Measurements from ENCODE around the gene RFX8.
"Not testable (repeated sequence)": the region's sequence is repeated elsewhere in the genome, so short reads cannot be mapped to it uniquely, and the experiment has no call there.

Gene RFX8

DNA sequence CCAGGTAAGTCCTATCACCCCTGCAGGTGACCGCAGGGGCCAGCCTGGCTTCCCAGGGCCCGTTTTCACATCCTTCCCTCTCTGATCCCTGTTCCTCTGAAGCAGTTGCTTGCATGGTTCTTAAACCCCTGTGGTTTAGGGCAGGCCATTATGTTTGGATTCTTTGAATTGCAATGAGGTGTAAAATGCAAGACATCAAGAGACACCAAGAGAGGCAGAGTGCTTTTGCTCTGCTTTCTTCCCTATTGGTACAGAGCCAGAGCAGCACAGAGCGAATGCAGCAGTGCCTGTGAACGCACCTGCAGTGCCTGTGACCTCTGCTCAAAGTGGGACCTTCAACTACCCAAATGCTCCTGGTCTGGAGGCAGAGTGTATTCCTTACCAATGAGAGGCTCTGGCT, 7.6 kb downstream of the RFX8 start:
- H3K9ac ChIP-seq (ENCODE audit: low read length) = no peak overlapping the region
- H3K4me1 ChIP-seq (ENCODE audit: control insufficient read depth, insufficient read depth, low read length) = peaks cover 24% of the 10 kb centered on the region
- no peaks in the 10 kb centered on the region for H3K36me3 ChIP-seq (ENCODE audit: control insufficient read depth, insufficient read depth, low read length)
- no peak overlapping the region for H3K4me3 ChIP-seq (ENCODE audit: low read depth, low read length)
- no peaks in the 10 kb centered on the region for H3K9me3 ChIP-seq (ENCODE audit: control insufficient read depth, insufficient read depth, low read depth, low read length)
- H3K27ac ChIP-seq (ENCODE audit: low read depth, low read length) = no peak overlapping the region
- H3K27me3 ChIP-seq (ENCODE audit: control insufficient read depth, insufficient read depth, low read length) = no peaks in the 10 kb centered on the region

DNA sequence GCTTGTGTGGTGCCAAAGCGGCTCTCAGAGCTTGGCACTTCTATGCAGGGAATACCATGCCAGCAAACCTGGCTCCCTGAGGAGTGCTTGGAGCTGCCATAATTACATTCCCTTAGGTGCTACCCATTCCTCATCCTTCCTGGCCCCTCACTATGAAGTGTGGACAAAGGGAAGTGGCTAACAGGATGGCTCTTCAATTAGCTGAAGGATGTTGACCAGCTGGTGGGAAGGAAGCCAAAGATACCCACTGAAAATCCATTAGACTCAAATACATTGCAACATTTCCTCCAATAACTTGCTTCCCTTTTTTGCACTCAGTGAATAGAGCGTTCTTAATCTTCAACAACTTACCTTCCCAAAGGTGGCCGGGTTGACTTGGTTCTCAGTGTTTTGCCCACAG, 8.5 kb downstream of the RFX8 start:
- Histone ChIP-seq H3K9me3 (ENCODE audit: control insufficient read depth, insufficient read depth, low read depth, low read length) (no peaks in the 10 kb centered on the region), H3K36me3 (ENCODE audit: control insufficient read depth, insufficient read depth, low read length) (no peaks in the 10 kb centered on the region), H3K27ac (ENCODE audit: low read depth, low read length) (no peak overlapping the region), H3K4me1 (ENCODE audit: control insufficient read depth, insufficient read depth, low read length) (peaks cover 24% of the 10 kb centered on the region), H3K9ac (ENCODE audit: low read length) (no peak overlapping the region), H3K27me3 (ENCODE audit: control insufficient read depth, insufficient read depth, low read length) (no peaks in the 10 kb centered on the region), H3K4me3 (ENCODE audit: low read depth, low read length) (no peak overlapping the region)

DNA sequence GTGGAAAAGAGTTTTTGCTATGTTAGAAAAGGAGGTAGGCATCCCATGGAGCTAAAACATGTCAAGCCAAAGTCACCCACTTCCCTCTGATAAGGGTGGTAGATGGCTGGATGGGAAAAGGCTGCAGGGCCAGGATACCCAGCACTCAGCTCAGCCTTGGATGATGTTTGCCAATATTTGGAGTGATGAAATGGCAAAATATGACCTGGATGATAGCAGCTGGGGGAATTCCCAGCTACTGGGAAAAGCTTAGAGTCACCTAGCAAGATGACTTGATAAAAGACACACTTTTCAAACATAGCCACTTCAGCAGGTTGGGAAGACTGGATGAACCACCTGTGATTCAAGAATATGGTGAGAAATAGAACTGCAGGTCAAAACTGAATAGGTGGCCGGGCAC, 10.1 kb downstream of the RFX8 start:
- H3K27me3 ChIP-seq (ENCODE audit: control insufficient read depth, insufficient read depth, low read length) = no peaks in the 10 kb centered on the region
- H3K9me3 ChIP-seq (ENCODE audit: control insufficient read depth, insufficient read depth, low read depth, low read length) = no peaks in the 10 kb centered on the region
- peaks cover 24% of the 10 kb centered on the region for H3K4me1 ChIP-seq (ENCODE audit: control insufficient read depth, insufficient read depth, low read length)
- no peaks in the 10 kb centered on the region for H3K36me3 ChIP-seq (ENCODE audit: control insufficient read depth, insufficient read depth, low read length)
- no peak overlapping the region for H3K27ac ChIP-seq (ENCODE audit: low read depth, low read length)
- H3K4me3 ChIP-seq (ENCODE audit: low read depth, low read length) = no peak overlapping the region
- no peak overlapping the region for H3K9ac ChIP-seq (ENCODE audit: low read length)

DNA sequence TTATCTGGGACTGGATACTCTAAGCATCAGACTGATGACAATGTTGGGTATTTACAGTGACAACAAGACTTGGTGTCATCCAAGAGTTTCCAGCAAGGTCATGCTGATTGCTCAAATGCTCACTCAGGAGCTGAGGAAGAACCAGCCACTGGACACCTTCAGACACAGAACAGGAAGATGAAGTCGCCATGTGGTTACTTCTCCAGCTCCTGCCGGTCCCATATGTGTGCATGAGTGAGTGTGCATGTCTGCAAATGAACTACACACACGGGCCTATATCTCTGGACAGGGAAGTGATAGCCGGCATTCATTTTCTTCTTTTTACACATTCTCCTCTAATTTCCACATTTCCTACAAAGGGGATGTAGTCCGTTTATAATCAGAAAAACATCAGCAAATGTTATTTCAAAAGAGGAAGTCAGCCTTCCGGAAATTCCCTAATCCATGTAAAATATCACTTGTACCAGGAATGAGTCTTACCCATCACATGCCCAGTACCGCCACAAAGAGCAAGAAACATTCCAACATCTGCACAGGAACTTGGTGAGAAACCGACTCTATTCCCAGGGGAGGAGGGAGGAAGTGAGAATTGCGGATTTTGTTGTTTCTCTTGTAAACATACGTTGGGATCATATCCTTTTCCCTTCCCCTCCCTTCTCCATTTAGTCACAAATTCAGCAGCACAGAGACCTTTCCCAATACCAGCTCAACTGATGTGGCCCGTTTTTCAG, 10.8 kb downstream of the RFX8 start:
- no peaks in the 10 kb centered on the region for H3K27me3 ChIP-seq (ENCODE audit: control insufficient read depth, insufficient read depth, low read length)
- H3K27ac ChIP-seq (ENCODE audit: low read depth, low read length) = no peak overlapping the region
- no peak overlapping the region for H3K9ac ChIP-seq (ENCODE audit: low read length)
- H3K36me3 ChIP-seq (ENCODE audit: control insufficient read depth, insufficient read depth, low read length) = no peaks in the 10 kb centered on the region
- H3K4me3 ChIP-seq (ENCODE audit: low read depth, low read length) = no peak overlapping the region
- peaks cover 24% of the 10 kb centered on the region for H3K4me1 ChIP-seq (ENCODE audit: control insufficient read depth, insufficient read depth, low read length)
- no peaks in the 10 kb centered on the region for H3K9me3 ChIP-seq (ENCODE audit: control insufficient read depth, insufficient read depth, low read depth, low read length)

DNA sequence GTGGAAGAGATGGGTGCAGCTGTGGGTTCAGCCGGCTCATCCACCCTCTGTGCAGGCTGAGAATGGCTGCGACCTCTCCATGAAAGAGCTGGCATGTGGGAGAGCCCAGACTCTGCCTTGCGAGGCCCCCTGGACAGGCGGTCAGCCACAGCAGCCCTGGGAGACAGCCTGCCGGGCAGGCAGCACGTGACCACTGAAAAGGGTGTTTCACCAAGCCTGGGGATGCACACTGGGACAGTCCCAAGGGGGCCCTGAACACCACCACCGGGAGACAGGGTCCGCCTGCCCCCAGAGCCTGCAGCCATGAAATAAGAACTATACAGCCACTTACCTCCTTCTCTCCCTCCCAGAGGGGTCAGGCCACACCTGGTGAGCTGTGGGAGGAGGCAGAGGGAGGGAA, 11.5 kb downstream of the RFX8 start:
- no peaks in the 10 kb centered on the region for H3K9me3 ChIP-seq (ENCODE audit: control insufficient read depth, insufficient read depth, low read depth, low read length)
- no peak overlapping the region for H3K27ac ChIP-seq (ENCODE audit: low read depth, low read length)
- H3K9ac ChIP-seq (ENCODE audit: low read length) = no peak overlapping the region
- H3K4me1 ChIP-seq (ENCODE audit: control insufficient read depth, insufficient read depth, low read length) = peaks cover 24% of the 10 kb centered on the region
- no peaks in the 10 kb centered on the region for H3K36me3 ChIP-seq (ENCODE audit: control insufficient read depth, insufficient read depth, low read length)
- no peak overlapping the region for H3K4me3 ChIP-seq (ENCODE audit: low read depth, low read length)
- no peaks in the 10 kb centered on the region for H3K27me3 ChIP-seq (ENCODE audit: control insufficient read depth, insufficient read depth, low read length)

DNA sequence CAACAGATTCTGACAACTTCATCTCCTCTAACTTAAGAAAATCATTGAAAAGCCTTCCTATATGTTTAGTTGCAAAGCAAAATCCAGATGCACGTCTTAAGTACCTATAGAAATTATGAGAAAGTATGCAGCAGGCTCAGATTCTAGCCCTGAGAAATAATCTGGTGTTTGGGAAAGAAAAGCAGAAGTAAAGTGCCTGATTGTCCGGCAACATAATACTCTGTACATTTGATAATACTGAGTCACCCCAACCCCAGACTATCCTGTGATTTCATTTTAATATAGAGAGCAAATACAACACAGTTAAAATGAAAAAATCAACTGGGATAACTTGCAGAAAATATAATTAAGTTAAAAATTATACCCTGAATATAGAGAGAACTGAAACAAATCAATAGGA, 13.5 kb downstream of the RFX8 start:
- Histone ChIP-seq H3K4me3 (ENCODE audit: low read depth, low read length) (no peak overlapping the region), H3K4me1 (ENCODE audit: control insufficient read depth, insufficient read depth, low read length) (peaks cover 5% of the 10 kb centered on the region; the same call in 1 of the 2 replicates), H3K27ac (ENCODE audit: low read depth, low read length) (no peak overlapping the region), H3K27me3 (ENCODE audit: control insufficient read depth, insufficient read depth, low read length) (no peaks in the 10 kb centered on the region), H3K36me3 (ENCODE audit: control insufficient read depth, insufficient read depth, low read length) (no peaks in the 10 kb centered on the region), H3K9me3 (ENCODE audit: control insufficient read depth, insufficient read depth, low read depth, low read length) (no peaks in the 10 kb centered on the region), H3K9ac (ENCODE audit: low read length) (no peak overlapping the region)

DNA sequence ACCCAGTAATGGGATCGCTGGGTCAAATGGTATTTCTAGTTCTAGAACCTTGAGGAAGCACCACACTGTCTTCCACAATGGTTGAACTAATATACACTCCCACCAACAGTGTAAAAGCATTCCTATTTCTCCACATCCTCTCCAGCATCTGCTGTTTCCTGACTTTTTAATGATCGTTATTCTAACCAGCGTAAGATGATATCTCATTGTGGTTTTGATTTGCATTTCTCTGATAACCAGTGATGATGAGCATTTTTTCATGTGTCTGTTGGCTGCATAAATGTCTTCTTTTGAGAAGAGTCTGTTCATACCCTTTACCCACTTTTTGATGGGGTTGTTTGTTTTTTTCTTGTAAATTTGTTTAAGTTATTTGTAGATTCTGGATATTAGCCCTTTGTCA, 20.5 kb downstream of the RFX8 start:
- not testable (repeated sequence) for H3K27ac ChIP-seq (ENCODE audit: low read depth, low read length); H3K9me3 ChIP-seq (ENCODE audit: control insufficient read depth, insufficient read depth, low read depth, low read length); H3K4me3 ChIP-seq (ENCODE audit: low read depth, low read length); H3K27me3 ChIP-seq (ENCODE audit: control insufficient read depth, insufficient read depth, low read length); H3K4me1 ChIP-seq (ENCODE audit: control insufficient read depth, insufficient read depth, low read length); H3K9ac ChIP-seq (ENCODE audit: low read length); H3K36me3 ChIP-seq (ENCODE audit: control insufficient read depth, insufficient read depth, low read length)

DNA sequence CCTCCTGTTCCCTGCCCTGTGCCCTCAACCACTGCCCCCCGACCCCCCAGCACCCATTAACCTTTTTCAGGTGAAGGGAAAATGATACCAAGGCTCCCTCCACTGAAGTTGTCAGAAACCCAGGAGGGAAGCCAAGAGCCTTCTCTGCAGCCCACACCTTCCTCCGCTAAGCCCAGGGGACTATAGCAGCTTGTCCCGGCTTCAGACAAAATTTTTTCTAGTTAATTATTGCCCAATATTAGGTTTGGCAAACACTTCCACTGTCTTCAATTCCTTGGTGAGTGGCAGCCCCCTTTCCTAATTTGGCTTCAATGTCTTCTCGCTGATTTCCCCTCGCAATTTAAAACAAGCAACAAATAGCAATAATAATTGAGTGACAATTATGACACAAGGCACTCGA, 23.9 kb downstream of the RFX8 start:
- Histone ChIP-seq H3K27ac (ENCODE audit: low read depth, low read length) (no peak overlapping the region), H3K4me1 (ENCODE audit: control insufficient read depth, insufficient read depth, low read length) (no peaks in the 10 kb centered on the region), H3K27me3 (ENCODE audit: control insufficient read depth, insufficient read depth, low read length) (no peaks in the 10 kb centered on the region), H3K4me3 (ENCODE audit: low read depth, low read length) (no peak overlapping the region), H3K9ac (ENCODE audit: low read length) (no peak overlapping the region), H3K36me3 (ENCODE audit: control insufficient read depth, insufficient read depth, low read length) (no peaks in the 10 kb centered on the region), H3K9me3 (ENCODE audit: control insufficient read depth, insufficient read depth, low read depth, low read length) (no peaks in the 10 kb centered on the region)

DNA sequence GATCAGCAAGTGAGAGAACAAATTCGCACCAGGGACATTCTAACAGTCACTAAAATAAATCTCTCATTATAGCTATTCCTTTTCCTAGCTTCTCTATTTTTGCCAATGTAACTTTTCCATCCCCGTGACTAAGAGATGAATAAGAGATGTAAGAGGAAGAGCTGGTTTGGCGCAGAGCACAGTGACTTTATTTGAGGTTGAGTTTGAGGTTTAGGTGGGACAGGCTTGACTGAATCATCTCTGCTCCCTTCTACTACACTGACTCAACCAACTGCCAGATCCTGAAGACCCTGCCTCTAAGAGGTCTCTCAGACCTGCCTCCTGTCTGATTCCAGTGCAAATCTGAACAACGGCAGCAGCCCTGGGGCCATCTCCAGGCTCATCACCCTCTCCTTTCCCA, 28.0 kb downstream of the RFX8 start:
- Histone ChIP-seq H3K36me3 (ENCODE audit: control insufficient read depth, insufficient read depth, low read length) (no peaks in the 10 kb centered on the region), H3K27me3 (ENCODE audit: control insufficient read depth, insufficient read depth, low read length) (no peaks in the 10 kb centered on the region), H3K4me3 (ENCODE audit: low read depth, low read length) (no peak overlapping the region), H3K9me3 (ENCODE audit: control insufficient read depth, insufficient read depth, low read depth, low read length) (peaks cover 4% of the 10 kb centered on the region; the same call in 1 of the 2 replicates), H3K4me1 (ENCODE audit: control insufficient read depth, insufficient read depth, low read length) (no peaks in the 10 kb centered on the region), H3K27ac (ENCODE audit: low read depth, low read length) (no peak overlapping the region), H3K9ac (ENCODE audit: low read length) (no peak overlapping the region)

DNA sequence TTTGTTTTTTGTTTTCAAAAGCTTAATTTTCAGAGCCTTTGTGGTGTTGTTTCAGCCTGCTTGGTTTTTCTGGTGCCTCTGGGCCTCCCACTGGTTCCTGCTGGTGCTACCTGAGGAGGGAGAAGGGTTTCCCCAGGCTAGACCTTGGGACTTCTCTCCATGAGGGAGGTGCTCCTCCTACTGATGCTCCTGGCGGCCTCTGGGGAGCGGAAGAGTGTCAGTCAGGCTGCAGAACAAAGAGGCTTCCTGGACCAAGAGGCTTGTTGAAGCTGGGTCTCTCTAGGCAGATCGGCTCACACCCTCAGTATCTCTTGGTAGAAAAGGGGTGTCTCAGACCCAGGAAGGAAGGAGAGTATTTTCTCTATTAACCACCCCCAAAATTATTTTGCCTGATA, 32.2 kb downstream of the RFX8 start:
- Histone ChIP-seq H3K4me1 (ENCODE audit: control insufficient read depth, insufficient read depth, low read length) (no peaks in the 10 kb centered on the region), H3K27me3 (ENCODE audit: control insufficient read depth, insufficient read depth, low read length) (no peaks in the 10 kb centered on the region), H3K4me3 (ENCODE audit: low read depth, low read length) (no peak overlapping the region), H3K36me3 (ENCODE audit: control insufficient read depth, insufficient read depth, low read length) (no peaks in the 10 kb centered on the region), H3K27ac (ENCODE audit: low read depth, low read length) (no peak overlapping the region), H3K9me3 (ENCODE audit: control insufficient read depth, insufficient read depth, low read depth, low read length) (peaks cover 4% of the 10 kb centered on the region; the same call in 1 of the 2 replicates), H3K9ac (ENCODE audit: low read length) (no peak overlapping the region)

DNA sequence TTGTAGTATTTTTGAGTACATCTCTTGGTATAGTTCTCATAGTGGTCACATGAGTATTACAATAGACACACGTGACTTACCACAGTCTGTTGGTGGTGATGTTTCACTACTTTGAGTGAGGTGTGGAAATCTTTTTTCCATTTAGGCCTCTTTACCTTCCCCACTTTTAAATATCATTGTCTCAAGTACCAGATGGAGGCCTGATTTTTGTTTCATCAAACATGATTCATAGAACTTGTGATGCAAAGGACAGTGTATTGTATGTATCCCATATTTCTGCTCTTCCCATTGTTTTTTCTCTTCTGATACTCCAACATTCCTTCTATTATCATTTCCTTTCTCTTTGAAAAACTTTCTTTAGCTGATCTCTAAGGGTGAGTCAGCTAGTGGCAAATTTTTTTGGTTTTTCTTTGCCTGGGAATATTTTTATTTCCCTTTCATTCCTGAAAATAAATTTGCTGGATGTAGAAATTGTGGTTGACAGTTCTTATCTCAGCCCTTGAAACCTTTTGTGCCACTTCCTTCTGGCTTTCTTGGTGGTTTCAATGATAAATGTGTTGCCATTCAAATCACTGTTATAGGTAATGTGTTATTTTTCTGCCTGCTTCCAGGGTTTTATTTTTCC, 32.8 kb downstream of the RFX8 start:
- Histone ChIP-seq H3K36me3 (ENCODE audit: control insufficient read depth, insufficient read depth, low read length) (no peaks in the 10 kb centered on the region), H3K27ac (ENCODE audit: low read depth, low read length) (no peak overlapping the region), H3K9ac (ENCODE audit: low read length) (no peak overlapping the region), H3K4me3 (ENCODE audit: low read depth, low read length) (no peak overlapping the region), H3K9me3 (ENCODE audit: control insufficient read depth, insufficient read depth, low read depth, low read length) (peaks cover 4% of the 10 kb centered on the region; the same call in 1 of the 2 replicates), H3K4me1 (ENCODE audit: control insufficient read depth, insufficient read depth, low read length) (no peaks in the 10 kb centered on the region), H3K27me3 (ENCODE audit: control insufficient read depth, insufficient read depth, low read length) (no peaks in the 10 kb centered on the region)

All from HUES6 (cell line).